Posterior cingulate gyrus (tissue), 11 donors: ENCODE data around the gene HOXA13.

ENCODE experiments used
- DNase-seq, 10 donors: peaks; one replicate each; pipeline versions ENCODE4 v3.0.0 to v3.0.0-alpha.2; 2020 to 2021; ENCODE audit warnings: mixed read lengths in 3 of 10
- intact Hi-C: fragments of 100-400 bp; cut with DNase I; formaldehyde crosslinking; loops from one replicate; pipeline ENCODE4 v1.15.1; 2023

Gene HOXA13

GRCh38 chr7:27164045-27164366 lies 35.9 kb downstream of the HOXA13 start:
- intact Hi-C loops, result loop anchor here (5.0 to 10.0 kb wide), 3 partner anchors 497 to 1269 kb away; no protein-coding TSS in a partner anchor
- no peak for DNase-seq

GRCh38 chr7:27163288-27164044 lies 36.4 kb downstream of the HOXA13 start:
- intact Hi-C loops, result loop anchor here (5.0 to 10.0 kb wide), 3 partner anchors 496 to 1269 kb away; no protein-coding TSS in a partner anchor
- DNase-seq, result peak in 3 of 10 donors; percentile 33 to 59 (median 43)

- DNase-seq, result no peak
- intact Hi-C loops, result loop anchor here (5.0 to 10.0 kb wide), 3 partner anchors 495 to 1268 kb away; no protein-coding TSS in a partner anchor
Measured at GRCh38 chr7:27162561-27163287, 37.2 kb downstream of the HOXA13 start.

GRCh38 chr7:27161721-27162560 lies 38.0 kb downstream of the HOXA13 start:
- intact Hi-C loops, result loop anchor here (1.0 to 10.0 kb wide), 5 partner anchors 309 to 1267 kb away; no protein-coding TSS in a partner anchor
- peak in 3 of 10 donors; percentile 67 to 80 (median 76) for DNase-seq

GRCh38 chr7:27161214-27161720 lies 38.6 kb downstream of the HOXA13 start:
- peak in 2 of 10 donors; percentile 10 to 38 for DNase-seq
- intact Hi-C loops, result loop anchor here (1.0 to 10.0 kb wide), 5 partner anchors 308 to 1266 kb away; no protein-coding TSS in a partner anchor

- peak; percentile 66 to 97 (median 80) for DNase-seq
- intact Hi-C loops, result loop anchor here (1.0 to 10.0 kb wide), 5 partner anchors 307 to 1266 kb away; no protein-coding TSS in a partner anchor
Measured at GRCh38 chr7:27160546-27161213, 39.2 kb downstream of the HOXA13 start.

GRCh38 chr7:27160145-27160545 lies 39.7 kb downstream of the HOXA13 start:
- DNase-seq, result peak in 3 of 10 donors; percentile 68 to 77 (median 70)
- intact Hi-C loops, result loop anchor here (2.0 to 10.0 kb wide), 4 partner anchors 473 to 1265 kb away; no protein-coding TSS in a partner anchor

GRCh38 chr7:27159266-27160144 lies 40.4 kb downstream of the HOXA13 start:
- intact Hi-C loops, result loop anchor here (2.0 to 10.0 kb wide), 4 partner anchors 473 to 1265 kb away; no protein-coding TSS in a partner anchor

GRCh38 chr7:27158436-27159265 lies 41.2 kb downstream of the HOXA13 start:
- intact Hi-C loops, result no loop called here
- peak in 3 of 10 donors; percentile 12 to 78 (median 57) for DNase-seq

More at GRCh38 chr7:27159266-27160144, 40.4 kb downstream of the HOXA13 start:
- DNase-seq, result peak in 2 of 10 donors; percentile 37 to 75

GRCh38 chr7:27157702-27158431 lies 42.0 kb downstream of the HOXA13 start:
- peak in 4 of 10 donors; percentile 2 to 60 (median 48) for DNase-seq
- intact Hi-C loops, result no loop called here

GRCh38 chr7:27156916-27157701 lies 42.8 kb downstream of the HOXA13 start:
- peak in 4 of 10 donors; percentile 2 to 62 (median 54) for DNase-seq
- intact Hi-C loops, result no loop called here

GRCh38 chr7:27156508-27156898 lies 43.4 kb downstream of the HOXA13 start, which contains the start of gene HOXA7:
HOXA7 (minus strand) TSS chr7:27156675; CDS start chr7:27156545, 130 bp downstream.
- peak in 1 of 10 donors; percentile 12 for DNase-seq
- intact Hi-C loops, result no loop called here

GRCh38 chr7:27155816-27156507 lies 43.9 kb downstream of the HOXA13 start:
- intact Hi-C loops, result no loop called here
- peak in 2 of 10 donors; percentile 11 to 37 for DNase-seq

- intact Hi-C loops, result no loop called here
- peak in 4 of 10 donors; percentile 13 to 71 (median 56) for DNase-seq
Measured at GRCh38 chr7:27154901-27155815, 44.7 kb downstream of the HOXA13 start.
